HCT116 (cell line): ENCODE data around the gene UBE2Q2. TPM values are rescaled to one million over a fixed set of nuclear protein-coding genes. Genes with fewer than 3 reads are reported as not detected.

ENCODE experiments used
- ATAC-seq: fragments of 200-7000 bp; cut with Tn5 transposase; 2 replicates; pipeline ENCODE4 v1.9.1; 2020; ENCODE audit warnings: mild to moderate bottlenecking, moderate library complexity
- BruUV-seq: library from RNA; stranded (reverse); fragments of 400-500 nt; replicated peaks from 2 replicates; lab custom pipeline; 2021; lab: Mats Ljungman, UMichigan
- CTCF ChIA-PET: fragments of 300-600 bp; sonication (Branson Sonifier 250); formaldehyde crosslinking; loops from one replicate; lab custom pipeline; 2021; ENCODE audit warnings: antibody characterized with exemption; lab: Charles Lee
- POLR2A ChIA-PET: fragments of 300-600, 350-600 bp; sonication (Branson Sonifier 250); formaldehyde crosslinking; loops from one replicate; lab custom pipeline; 2021; ENCODE audit warnings: antibody characterized with exemption; lab: Charles Lee
- RAD21 ChIA-PET, 2 experiments: fragments of 300-600 bp; sonication (Branson Sonifier 250); formaldehyde crosslinking; loops; one replicate each; lab custom pipeline; 2023; ENCODE audit warnings: low total read pairs in 2 of 2; ENCODE audit not compliant: uncharacterized antibody in 2 of 2, unreplicated experiment in 2 of 2, low non-redundant PET in 1 of 2; lab: Charles Lee
- DNase-seq: peaks from one replicate; pipeline ENCODE4 v3.0.0-alpha.2; 2010; ENCODE audit warnings: low read depth, low spot score
- H2AFZ ChIP-seq: fragments of 200-600 bp; shearing (Covaris generic), sonication (generic); 2 replicates; pipeline ENCODE4 v1.6.1; 2017; ENCODE audit warnings: low read depth, mixed run types, mixed read lengths, antibody characterized with exemption, low read length; ENCODE audit not compliant: poor library complexity, severe bottlenecking
- H3K27ac ChIP-seq: 2 replicates; pipeline ENCODE4 v1.5.1; 2012; ENCODE audit warnings: low read depth, low read length
- H3K27me3 ChIP-seq: fragments of 200-600 bp; sonication (generic); 2 replicates; pipeline ENCODE4 v1.6.1; 2016; ENCODE audit warnings: mixed run types, low read length, mixed read lengths; ENCODE audit not compliant: insufficient read depth
- H3K36me3 ChIP-seq, 2 experiments: fragments of 200-500 bp in 1 of 2; fragments of 200-600 bp in 1 of 2; sonication (Bioruptor generic) in 1 of 2; sonication (generic) in 1 of 2; 2 replicates each; pipeline versions ENCODE4 v1.5.1 to v1.6.1; 2014 to 2016; ENCODE audit warnings: low read length in 2 of 2, inconsistent platforms in 1 of 2, mixed read lengths in 1 of 2, mixed run types in 1 of 2; ENCODE audit not compliant: insufficient read depth in 2 of 2, control insufficient read depth in 1 of 2
- H3K4me1 ChIP-seq, 2 experiments: fragments of 200-600 bp in 1 of 2; sonication (generic) in 1 of 2; 2 replicates each; pipeline versions ENCODE4 v1.5.1 to v1.6.1; 2012 to 2017; ENCODE audit warnings: low read length in 2 of 2, inconsistent platforms in 1 of 2, mild to moderate bottlenecking in 1 of 2, mixed read lengths in 1 of 2, mixed run types in 1 of 2, moderate library complexity in 1 of 2; ENCODE audit not compliant: insufficient read depth in 2 of 2, control insufficient read depth in 1 of 2
- H3K4me2 ChIP-seq: fragments of 200-600 bp; sonication (generic); 2 replicates; pipeline ENCODE4 v1.6.1; 2017; ENCODE audit warnings: mixed run types, low read length, mixed read lengths
- H3K4me3 ChIP-seq, 2 experiments: fragments of 200-600 bp in 1 of 2; sonication (generic) in 1 of 2; replicated peaks in 1 of 2; 2 replicates each; pipeline ENCODE4 v1.5.1; 2011 to 2016; ENCODE audit warnings: low read length in 2 of 2, control low read depth in 1 of 2, low read depth in 1 of 2, mild to moderate bottlenecking in 1 of 2, mixed read lengths in 1 of 2, mixed run types in 1 of 2
- H3K79me2 ChIP-seq: fragments of 200-600 bp; sonication (generic); 2 replicates; pipeline ENCODE4 v1.6.1; 2017; ENCODE audit warnings: mild to moderate bottlenecking, mixed run types, low read length, moderate library complexity, mixed read lengths; ENCODE audit not compliant: insufficient read depth
- H3K9ac ChIP-seq: fragments of 200-600 bp; sonication (generic); 2 replicates; pipeline ENCODE4 v1.6.1; 2016; ENCODE audit warnings: low read length, mixed read lengths
- H3K9me2 ChIP-seq: fragments of 200-600 bp; sonication (generic), shearing (Covaris generic); 2 replicates; pipeline ENCODE4 v1.6.1; 2017; ENCODE audit warnings: mixed run types, mild to moderate bottlenecking, moderate library complexity; ENCODE audit not compliant: insufficient read depth
- H3K9me3 ChIP-seq, 2 experiments: fragments of 200-500 bp in 1 of 2; fragments of 200-600 bp in 1 of 2; sonication (Bioruptor generic) in 1 of 2; sonication (generic) in 1 of 2; 2 replicates each; pipeline ENCODE4 v1.6.1; 2014 to 2017; ENCODE audit warnings: low read length in 2 of 2, mixed read lengths in 2 of 2, inconsistent platforms in 1 of 2, low read depth in 1 of 2, mild to moderate bottlenecking in 1 of 2, mixed run types in 1 of 2, moderate library complexity in 1 of 2; ENCODE audit not compliant: control insufficient read depth in 1 of 2, insufficient read depth in 1 of 2
- H4K20me1 ChIP-seq: fragments of 200-600 bp; sonication (generic), shearing (Covaris generic); 2 replicates; pipeline ENCODE4 v1.6.1; 2017; ENCODE audit warnings: mixed run types, mild to moderate bottlenecking, moderate library complexity; ENCODE audit not compliant: insufficient read depth
- ATF3 ChIP-seq: IDR thresholded peaks from 2 replicates; pipeline ENCODE4 v1.6.1; 2012
- CTCF ChIP-seq, 3 experiments: fragments of 200-600 bp in 1 of 3; sonication (generic) in 1 of 3; IDR thresholded peaks in 2 of 3; conservative IDR thresholded peaks in 1 of 3; 2 replicates each; pipeline ENCODE4 v1.5.1; 2012 to 2017; ENCODE audit warnings: low read depth in 2 of 3, low read length in 2 of 3, antibody characterized with exemption in 1 of 3, borderline replicate concordance in 1 of 3, control low read depth in 1 of 3, mild to moderate bottlenecking in 1 of 3, mixed read lengths in 1 of 3, mixed run types in 1 of 3, moderate library complexity in 1 of 3; ENCODE audit not compliant: insufficient read depth in 1 of 3
- EGR1 ChIP-seq: IDR thresholded peaks from 2 replicates; pipeline ENCODE4 v1.6.1; 2012; ENCODE audit warnings: low read depth
- EZH2 ChIP-seq: fragments of 200-600 bp; sonication (generic); IDR thresholded peaks from 2 replicates; pipeline ENCODE4 v1.6.1; 2017; ENCODE audit warnings: antibody characterized with exemption, mixed run types
- FOSL1 ChIP-seq: IDR thresholded peaks from 2 replicates; pipeline ENCODE4 v1.6.1; 2012; ENCODE audit warnings: low read depth
- MAX ChIP-seq: IDR thresholded peaks from 2 replicates; pipeline ENCODE4 v1.6.1; 2012
- POLR2A ChIP-seq: IDR thresholded peaks from 2 replicates; pipeline ENCODE4 v1.7.0; 2011; ENCODE audit warnings: borderline replicate concordance; ENCODE audit not compliant: insufficient read depth, insufficient read length; ENCODE audit errors: extremely low read depth
- POLR2AphosphoS5 ChIP-seq: IDR thresholded peaks from 2 replicates; pipeline ENCODE4 v1.6.1; 2011; ENCODE audit warnings: mild to moderate bottlenecking, low read depth, low read length, moderate library complexity
- RAD21 ChIP-seq: IDR thresholded peaks from 2 replicates; pipeline ENCODE4 v1.6.1; 2012; ENCODE audit warnings: low read depth, mild to moderate bottlenecking
- REST ChIP-seq: IDR thresholded peaks from 2 replicates; pipeline ENCODE4 v1.6.1; 2012; ENCODE audit warnings: low read depth
- SIN3A ChIP-seq: IDR thresholded peaks from 2 replicates; pipeline ENCODE4 v1.6.1; 2012; ENCODE audit warnings: low read depth
- SRF ChIP-seq: IDR thresholded peaks from 2 replicates; pipeline ENCODE4 v1.6.1; 2012; ENCODE audit warnings: low read depth
- TCF7L2 ChIP-seq: IDR thresholded peaks from 2 replicates; pipeline ENCODE4 v1.7.0; 2011; ENCODE audit warnings: borderline replicate concordance, inconsistent platforms; ENCODE audit not compliant: insufficient read depth, insufficient read length; ENCODE audit errors: extremely low read depth
- ZFX ChIP-seq: fragments of 450-650 bp; IDR thresholded peaks from 2 replicates; pipeline ENCODE4 v1.6.1; 2017
- ZNF274 ChIP-seq: fragments of 200-500 bp; sonication (Bioruptor generic); IDR thresholded peaks from 2 replicates; pipeline ENCODE4 v1.6.1; 2014; ENCODE audit warnings: mild to moderate bottlenecking, low read depth, low read length, inconsistent platforms
- intact Hi-C: fragments of 100-400 bp; cut with micrococcal nuclease; formaldehyde crosslinking; loops from 2 replicates; pipeline ENCODE4 v1.10.0; 2022
- total RNA-seq: library from RNA; stranded (reverse); gene quantifications from one replicate; pipeline ENCODE4 v1.2.1, GENCODE V29; 2021; ENCODE audit not compliant: unreplicated experiment

The UBE2Q2 gene
- total RNA-seq, 1 experiment from 2014 or later = 12.3 TPM

GRCh38 chr15:75820206-75820605 is 23.0 kb upstream of the UBE2Q2 start:
- no peak for ATAC-seq
- CTCF ChIA-PET = no interaction called here
- H3K4me3 ChIP-seq = no peak overlapping the region
- peaks cover 6% of the 10 kb centered on the region; the same call in 1 of the 2 replicates for H3K9me2 ChIP-seq
- intact Hi-C loops = no loop called here
- no peak overlapping the region for H3K9ac ChIP-seq
- no peaks in the 10 kb centered on the region for H3K9me3 ChIP-seq
- no peaks in the 10 kb centered on the region for H4K20me1 ChIP-seq
- H2AFZ ChIP-seq = no peak overlapping the region
- H3K4me1 ChIP-seq = peaks cover 0 to 5% of the 10 kb centered on the region in 2 experiments; a peak in 1 of 4 replicates
- no peak overlapping the region for H3K4me2 ChIP-seq
- RAD21 ChIA-PET = no interaction called here
- BruUV-seq = no TSS peak
- TF ChIP-seq MAX (no peak), EZH2 (no peak), ATF3 (no peak), TCF7L2 (no peak), POLR2AphosphoS5 (no peak), FOSL1 (no peak), EGR1 (no peak), POLR2A (no peak), SIN3A (no peak)
- TF ChIP-seq, all 23 proteins: peak for 0
- POLR2A ChIA-PET = no interaction called here
- H3K79me2 ChIP-seq = no peaks in the 10 kb centered on the region
- no peak overlapping the region for H3K27ac ChIP-seq
- DNase-seq = no peak
- no peaks in the 10 kb centered on the region for H3K27me3 ChIP-seq
- no peaks in the 10 kb centered on the region for H3K36me3 ChIP-seq

- peaks cover 0 to 5% of the 10 kb centered on the region in 2 experiments; a peak in 1 of 4 replicates for H3K4me1 ChIP-seq
- no peaks in the 10 kb centered on the region for H3K79me2 ChIP-seq
- ATAC-seq (no peak), DNase-seq (no peak)
- H3K9me3 ChIP-seq = no peaks in the 10 kb centered on the region
- H3K4me2 ChIP-seq = no peak overlapping the region
- ChIA-PET RAD21 (interaction anchor here in 1 of 2 experiments (1.0 kb wide), 1 partner anchor 12 kb away, joined by 3 read pairs; no protein-coding TSS in a partner anchor), CTCF (interaction anchor here (1.0 kb wide), 2 partner anchors 13 to 100 kb away, joined by 3 read pairs; no protein-coding TSS in a partner anchor), POLR2A (interaction anchor here (0.7 kb wide), 1 partner anchor 77 kb away, joined by 3 read pairs; no protein-coding TSS in a partner anchor)
- H3K9me2 ChIP-seq = peaks cover 4% of the 10 kb centered on the region; the same call in 1 of the 2 replicates
- H4K20me1 ChIP-seq = no peaks in the 10 kb centered on the region
- no peak overlapping the region for H3K9ac ChIP-seq
- no peak overlapping the region for H3K4me3 ChIP-seq
- no TSS peak for BruUV-seq
- intact Hi-C loops = no loop called here
- no peak overlapping the region for H2AFZ ChIP-seq
- H3K27me3 ChIP-seq = no peaks in the 10 kb centered on the region
- no peak overlapping the region for H3K27ac ChIP-seq
- H3K36me3 ChIP-seq = no peaks in the 10 kb centered on the region
- TF ChIP-seq POLR2AphosphoS5 (no peak), RAD21 (no peak), SRF (no peak), SIN3A (no peak), ZFX (no peak), CTCF (IDR thresholded peaks at IDR 0.05 in 2 of 3, conservative IDR thresholded peaks at IDR 0.05 in 1 of 3; ENCODE audit: borderline replicate concordance in 1 of 3, insufficient read depth in 1 of 3, low read depth in 2 of 3, low read length in 2 of 3) (no peak), ZNF274 (no peak), FOSL1 (no peak), REST (no peak)
These were observed 21.4 kb upstream of the UBE2Q2 start for GRCh38 chr15:75821786-75822345.
